Activated CD8-positive, alpha-beta memory T cell treated with anti-CD3 and anti-CD28 coated beads, Interleukin-2, amount 10 ng/mL, durations not matched to agents 7 days and 5 days (primary cell): ENCODE measurements around the gene MCAT. TPM values are rescaled to one million over a fixed set of nuclear protein-coding genes. Genes with fewer than 3 reads are reported as not detected.
A peak's percentile ranks its signal among the peaks of the same experiment; 100 is the strongest.

Experiments
- ATAC-seq: fragments of 150-1000 bp; cut with Tn5 transposase; one replicate; pipeline ENCODE4 v1.10.0; 2021; ENCODE audit warnings: moderate library complexity
- CTCF ChIA-PET: fragments of 350-600 bp; sonication (Branson Sonifier 250); formaldehyde crosslinking; loops from one replicate; lab custom pipeline; 2021; ENCODE audit warnings: antibody characterized with exemption; lab: Charles Lee
- DNase-seq: peaks from one replicate; pipeline ENCODE4 v3.0.0-alpha.2; 2020
- H3K27ac Mint-ChIP-seq: one replicate; pipeline ENCODE4 v1.8.0; 2021; ENCODE audit warnings: mild to moderate bottlenecking, mixed read lengths
- H3K27me3 Mint-ChIP-seq: one replicate; pipeline ENCODE4 v1.8.0; 2021; ENCODE audit warnings: mixed read lengths
- H3K36me3 Mint-ChIP-seq: one replicate; pipeline ENCODE4 v1.8.0; 2021; ENCODE audit warnings: mild to moderate bottlenecking, mixed read lengths
- H3K4me1 Mint-ChIP-seq: one replicate; pipeline ENCODE4 v1.8.0; 2021; ENCODE audit warnings: mixed read lengths
- H3K4me3 Mint-ChIP-seq: one replicate; pipeline ENCODE4 v1.8.0; 2021; ENCODE audit warnings: mild to moderate bottlenecking, moderate library complexity, mixed read lengths
- H3K9me3 Mint-ChIP-seq: one replicate; pipeline ENCODE4 v1.8.0; 2022; ENCODE audit warnings: low read depth, mixed read lengths
- total RNA-seq, 2 experiments: library from RNA; stranded (reverse); gene quantifications; one replicate each; pipeline ENCODE4 v1.2.3, GENCODE V29; 2021

MCAT gene
- total RNA-seq: 10 to 100 TPM; 10.7 to 13.2 TPM

GRCh38 chr22:43142880-43143562, at the start of gene MCAT:
TSS of gene MCAT (minus strand) at chr22:43143398. CDS start at chr22:43143348, 50 bp downstream.
- Mint-ChIP-seq H3K27me3 (no peaks in the 10 kb centered on the region), H3K9me3 (no peaks in the 10 kb centered on the region), H3K4me1 (peaks cover 30% of the 10 kb centered on the region), H3K27ac (peak within 1 kb of the TSS; percentile 90), H3K36me3 (peaks cover 11% of the 10 kb centered on the region), H3K4me3 (peak within 1 kb of the TSS; percentile 91)
- ATAC-seq: peak; percentile 90
- DNase-seq: peak; percentile 88
- CTCF ChIA-PET: interaction anchor here (0.6 to 2.3 kb wide), 5 partner anchors 10 to 1471 kb away, joined by 3 to 10 read pairs (median 3); partner anchors contain the start of gene BIK

- DNase-seq: no peak
- H3K4me3 Mint-ChIP-seq: no peak overlapping the region
- CTCF ChIA-PET: interaction anchor here (0.6 kb wide), 1 partner anchor 16 kb away, joined by 3 read pairs; no protein-coding TSS in a partner anchor
- ATAC-seq: no peak
- no peak overlapping the region for H3K27ac Mint-ChIP-seq
- H3K36me3 Mint-ChIP-seq: peaks cover 2% of the 10 kb centered on the region
- H3K9me3 Mint-ChIP-seq: peaks cover 6% of the 10 kb centered on the region
- peaks cover 27% of the 10 kb centered on the region for H3K27me3 Mint-ChIP-seq
- H3K4me1 Mint-ChIP-seq: peaks cover 5% of the 10 kb centered on the region
Observed at GRCh38 chr22:43191831-43192230, 48.6 kb upstream of the MCAT start.

GRCh38 chr22:43188829-43189545, 45.8 kb upstream of the MCAT start:
- CTCF ChIA-PET: interaction anchor here (2.0 kb wide), 1 partner anchor 157 kb away, joined by 6 read pairs; no protein-coding TSS in a partner anchor
- H3K27ac Mint-ChIP-seq: no peak overlapping the region
- ATAC-seq: no peak
- H3K36me3 Mint-ChIP-seq: peaks cover 2% of the 10 kb centered on the region
- H3K9me3 Mint-ChIP-seq: peaks cover 6% of the 10 kb centered on the region
- H3K27me3 Mint-ChIP-seq: peaks cover 14% of the 10 kb centered on the region
- no peak for DNase-seq
- peaks cover 23% of the 10 kb centered on the region for H3K4me1 Mint-ChIP-seq
- no peak overlapping the region for H3K4me3 Mint-ChIP-seq

GRCh38 chr22:43187171-43188099, 44.2 kb upstream of the MCAT start:
- Mint-ChIP-seq H3K27me3 (peaks cover 10% of the 10 kb centered on the region), H3K27ac (peak overlapping the region; percentile 95), H3K36me3 (peaks cover 2% of the 10 kb centered on the region), H3K4me3 (peak overlapping the region; percentile 84), H3K4me1 (peaks cover 32% of the 10 kb centered on the region), H3K9me3 (peaks cover 6% of the 10 kb centered on the region)
- DNase-seq: peak; percentile 97
- peak; percentile 95 for ATAC-seq
- CTCF ChIA-PET: interaction anchor here (0.5 to 2.0 kb wide), 17 partner anchors 9 to 771 kb away, joined by 3 to 6 read pairs (median 3); partner anchors contain the start of gene MCAT

GRCh38 chr22:43186272-43187170, 43.3 kb upstream of the MCAT start, which contains the start of gene TTLL12:
TSS of gene TTLL12 (minus strand) at chr22:43187134. CDS start at chr22:43187069, 65 bp downstream.
- CTCF ChIA-PET: interaction anchor here (0.5 to 1.7 kb wide), 8 partner anchors 11 to 772 kb away, joined by 3 to 6 read pairs (median 4); no protein-coding TSS in a partner anchor
- peaks cover 6% of the 10 kb centered on the region for H3K9me3 Mint-ChIP-seq
- ATAC-seq (peak; percentile 44), DNase-seq (peak; percentile 61)
- peaks cover 6% of the 10 kb centered on the region for H3K27me3 Mint-ChIP-seq
- H3K36me3 Mint-ChIP-seq: peaks cover 3% of the 10 kb centered on the region
- peaks cover 32% of the 10 kb centered on the region for H3K4me1 Mint-ChIP-seq
- peak within 1 kb of the TSS; percentile 84 for H3K4me3 Mint-ChIP-seq
- peak within 1 kb of the TSS; percentile 95 for H3K27ac Mint-ChIP-seq

- Mint-ChIP-seq H3K27ac (peak overlapping the region; percentile 28), H3K4me1 (peaks cover 32% of the 10 kb centered on the region), H3K4me3 (peak overlapping the region; percentile 74), H3K9me3 (no peaks in the 10 kb centered on the region), H3K27me3 (no peaks in the 10 kb centered on the region), H3K36me3 (peaks cover 1% of the 10 kb centered on the region)
- CTCF ChIA-PET: no interaction called here
- no peak for DNase-seq
- ATAC-seq: no peak
Observed at GRCh38 chr22:43185860-43186261, 42.7 kb upstream of the MCAT start.

- no peak for ATAC-seq
- CTCF ChIA-PET: no interaction called here
- H3K36me3 Mint-ChIP-seq: peaks cover 18% of the 10 kb centered on the region
- no peaks in the 10 kb centered on the region for H3K9me3 Mint-ChIP-seq
- no peak for DNase-seq
- no peak overlapping the region for H3K27ac Mint-ChIP-seq
- H3K27me3 Mint-ChIP-seq: no peaks in the 10 kb centered on the region
- H3K4me1 Mint-ChIP-seq: peaks cover 30% of the 10 kb centered on the region
- no peak overlapping the region for H3K4me3 Mint-ChIP-seq
Observed at GRCh38 chr22:43183496-43184277, 40.5 kb upstream of the MCAT start.

- Mint-ChIP-seq H3K27me3 (no peaks in the 10 kb centered on the region), H3K4me3 (no peak overlapping the region), H3K4me1 (peaks cover 28% of the 10 kb centered on the region), H3K9me3 (no peaks in the 10 kb centered on the region), H3K36me3 (peaks cover 24% of the 10 kb centered on the region), H3K27ac (no peak overlapping the region)
- DNase-seq (no peak), ATAC-seq (no peak)
- CTCF ChIA-PET: no interaction called here
Observed at GRCh38 chr22:43182726-43183125, 39.5 kb upstream of the MCAT start.

GRCh38 chr22:43182118-43182517, 38.9 kb upstream of the MCAT start:
- peaks cover 28% of the 10 kb centered on the region for H3K4me1 Mint-ChIP-seq

GRCh38 chr22:43181321-43182076, 38.3 kb upstream of the MCAT start:
- Mint-ChIP-seq H3K36me3 (peaks cover 29% of the 10 kb centered on the region), H3K27me3 (no peaks in the 10 kb centered on the region), H3K4me3 (no peak overlapping the region), H3K4me1 (peaks cover 28% of the 10 kb centered on the region), H3K27ac (no peak overlapping the region), H3K9me3 (no peaks in the 10 kb centered on the region)
- CTCF ChIA-PET: no interaction called here
- DNase-seq (no peak), ATAC-seq (no peak)

More at GRCh38 chr22:43182118-43182517, 38.9 kb upstream of the MCAT start:
- Mint-ChIP-seq H3K4me3 (no peak overlapping the region), H3K9me3 (no peaks in the 10 kb centered on the region), H3K36me3 (peaks cover 29% of the 10 kb centered on the region), H3K27ac (no peak overlapping the region), H3K27me3 (no peaks in the 10 kb centered on the region)
- ATAC-seq: no peak
- CTCF ChIA-PET: no interaction called here
- no peak for DNase-seq

GRCh38 chr22:43180670-43181069, 37.5 kb upstream of the MCAT start:
- no peak overlapping the region for H3K27ac Mint-ChIP-seq
- no peak overlapping the region for H3K4me3 Mint-ChIP-seq
- no peak for ATAC-seq
- CTCF ChIA-PET: no interaction called here
- no peak for DNase-seq
- no peaks in the 10 kb centered on the region for H3K9me3 Mint-ChIP-seq
- no peaks in the 10 kb centered on the region for H3K27me3 Mint-ChIP-seq
- peaks cover 26% of the 10 kb centered on the region for H3K4me1 Mint-ChIP-seq
- peaks cover 29% of the 10 kb centered on the region for H3K36me3 Mint-ChIP-seq
